Subcutaneous adipose tissue (tissue), 4 donors: ENCODE results near the gene C2orf80. TPM values are rescaled to one million over a fixed set of nuclear protein-coding genes. Genes with fewer than 3 reads are reported as not detected.

Source experiments
- total RNA-seq, 4 donors: library from RNA; depleted of rRNA; stranded (reverse); fragments of >200 nt; gene quantifications; one replicate each; pipeline ENCODE4 v1.1.0, GENCODE V29; 2016
- TF ChIP-seq, protein P1 (sequence below): fragments of 450-650 bp; IDR thresholded peaks from one replicate; pipeline ENCODE4 v1.5.1; 2016; ENCODE audit warnings: low read depth, mild to moderate bottlenecking, control low read depth, antibody characterized with exemption, moderate library complexity

The C2orf80 gene
- total RNA-seq, 4 donors from 2014 or later = not detected

DNA sequence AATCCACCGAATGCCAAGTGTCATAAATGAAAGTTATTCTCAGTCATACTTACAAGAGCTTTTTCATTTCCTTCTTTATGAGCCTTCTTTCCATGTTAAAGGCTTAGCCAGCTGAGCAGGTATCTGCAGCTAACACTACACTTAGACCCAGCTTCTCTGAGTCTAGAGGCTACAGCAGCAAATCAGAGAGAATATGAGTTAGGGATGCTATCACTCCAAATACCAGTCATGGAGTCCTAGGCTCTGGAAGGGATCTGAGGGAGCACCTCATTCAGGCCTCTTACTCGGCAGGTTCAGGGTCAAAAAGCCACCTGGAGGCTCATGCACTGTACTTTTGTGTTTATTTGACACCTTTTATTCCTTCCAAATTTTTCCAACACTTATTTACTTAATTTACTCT lies 2.9 kb downstream of the C2orf80 start:
- TF ChIP-seq, protein P1, sequence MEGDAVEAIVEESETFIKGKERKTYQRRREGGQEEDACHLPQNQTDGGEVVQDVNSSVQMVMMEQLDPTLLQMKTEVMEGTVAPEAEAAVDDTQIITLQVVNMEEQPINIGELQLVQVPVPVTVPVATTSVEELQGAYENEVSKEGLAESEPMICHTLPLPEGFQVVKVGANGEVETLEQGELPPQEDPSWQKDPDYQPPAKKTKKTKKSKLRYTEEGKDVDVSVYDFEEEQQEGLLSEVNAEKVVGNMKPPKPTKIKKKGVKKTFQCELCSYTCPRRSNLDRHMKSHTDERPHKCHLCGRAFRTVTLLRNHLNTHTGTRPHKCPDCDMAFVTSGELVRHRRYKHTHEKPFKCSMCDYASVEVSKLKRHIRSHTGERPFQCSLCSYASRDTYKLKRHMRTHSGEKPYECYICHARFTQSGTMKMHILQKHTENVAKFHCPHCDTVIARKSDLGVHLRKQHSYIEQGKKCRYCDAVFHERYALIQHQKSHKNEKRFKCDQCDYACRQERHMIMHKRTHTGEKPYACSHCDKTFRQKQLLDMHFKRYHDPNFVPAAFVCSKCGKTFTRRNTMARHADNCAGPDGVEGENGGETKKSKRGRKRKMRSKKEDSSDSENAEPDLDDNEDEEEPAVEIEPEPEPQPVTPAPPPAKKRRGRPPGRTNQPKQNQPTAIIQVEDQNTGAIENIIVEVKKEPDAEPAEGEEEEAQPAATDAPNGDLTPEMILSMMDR = no peak

DNA sequence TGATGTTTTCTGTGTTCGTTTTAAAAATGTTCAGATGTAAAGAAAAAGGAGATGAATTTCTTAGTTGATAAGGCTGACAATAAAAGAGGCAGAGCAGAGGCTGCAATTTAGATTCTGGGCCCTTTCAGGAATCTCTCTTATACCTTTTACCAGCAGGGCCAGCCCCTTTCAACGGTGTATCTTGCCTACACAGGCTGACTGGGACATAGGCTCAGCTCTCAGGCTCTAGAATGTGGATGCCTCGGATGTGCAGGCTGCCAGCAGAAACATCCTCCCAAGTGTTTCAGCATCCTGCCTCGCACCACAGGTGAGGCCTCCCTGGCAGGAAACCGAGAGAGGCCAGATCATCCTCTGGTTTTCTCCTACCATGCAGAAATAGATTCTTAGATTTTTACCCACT lies 3.4 kb downstream of the C2orf80 start:
- TF ChIP-seq, protein P1 = no peak

DNA sequence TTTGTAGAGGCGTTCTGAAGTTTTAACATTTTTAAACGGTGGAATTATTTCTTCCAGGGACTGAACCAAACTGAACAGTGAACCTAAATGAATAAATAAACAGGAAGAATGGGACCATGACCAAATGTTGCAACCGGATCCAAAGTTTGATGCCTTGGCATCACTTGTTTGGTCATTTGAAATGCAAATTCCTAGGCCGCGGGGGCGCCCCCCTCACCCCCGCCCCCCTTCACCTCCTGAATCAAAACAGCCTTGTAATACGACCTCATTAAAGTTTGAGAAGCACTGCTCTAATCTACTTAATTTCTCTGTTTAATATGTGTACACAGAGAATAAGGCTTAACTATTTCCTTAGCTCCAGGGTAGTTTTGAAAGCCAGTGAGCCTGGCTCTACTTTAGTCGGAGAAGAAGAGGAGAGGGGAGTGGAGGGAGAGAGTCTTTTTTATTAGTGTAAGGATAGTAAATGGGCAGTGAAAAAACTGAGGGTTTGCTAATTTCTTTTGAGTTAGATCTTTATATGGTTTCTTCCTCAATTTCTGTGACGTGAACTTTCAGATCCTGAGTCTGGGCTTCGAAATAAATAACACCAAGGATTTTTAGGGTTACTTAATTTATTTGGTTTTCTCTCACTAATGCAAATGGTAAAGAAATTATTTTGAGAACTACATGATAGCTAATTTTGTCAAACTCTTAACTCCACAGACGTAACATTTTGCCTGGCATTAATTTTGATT lies 5.7 kb downstream of the C2orf80 start:
- TF ChIP-seq, protein P1 = no peak

DNA sequence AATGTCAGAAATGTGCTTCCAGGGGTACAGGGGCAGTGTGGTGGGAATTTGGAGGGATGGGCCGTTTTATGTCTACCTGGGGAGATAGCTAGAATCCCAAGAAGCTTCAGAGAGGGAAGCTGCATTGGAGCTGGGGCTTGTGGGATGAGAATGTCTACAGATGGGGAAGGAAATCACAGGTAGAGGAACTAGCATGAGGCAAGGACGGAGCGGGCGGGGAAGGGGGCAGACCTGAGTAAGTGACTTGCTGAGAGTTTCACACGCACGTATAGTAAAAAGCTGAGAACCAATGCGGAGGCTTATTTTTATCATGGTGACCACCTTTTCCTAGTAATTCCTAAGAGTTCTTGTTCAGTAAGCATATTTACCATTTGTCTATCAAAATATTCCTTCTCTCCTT lies 6.3 kb downstream of the C2orf80 start:
- TF ChIP-seq, protein P1 = no peak

DNA sequence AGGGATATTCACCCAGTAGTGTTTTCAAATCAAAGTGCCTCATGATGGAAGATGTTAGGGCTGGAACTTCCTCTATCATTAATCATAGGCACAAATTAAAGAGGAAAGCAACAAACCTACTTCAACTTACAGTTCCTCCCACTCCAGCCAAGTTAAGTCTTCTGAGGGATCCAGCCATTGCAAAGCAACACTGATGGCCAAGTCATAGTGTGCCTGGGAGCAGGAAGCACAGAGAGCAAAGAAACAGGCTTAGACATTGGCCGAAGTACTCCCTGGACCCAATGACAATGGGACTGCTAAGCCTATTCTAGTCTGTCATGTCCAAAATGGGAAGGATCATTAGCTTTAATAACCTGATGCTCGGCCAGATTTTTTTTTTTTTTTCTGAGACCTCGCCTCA lies 7.0 kb downstream of the C2orf80 start:
- TF ChIP-seq, protein P1 = no peak

DNA sequence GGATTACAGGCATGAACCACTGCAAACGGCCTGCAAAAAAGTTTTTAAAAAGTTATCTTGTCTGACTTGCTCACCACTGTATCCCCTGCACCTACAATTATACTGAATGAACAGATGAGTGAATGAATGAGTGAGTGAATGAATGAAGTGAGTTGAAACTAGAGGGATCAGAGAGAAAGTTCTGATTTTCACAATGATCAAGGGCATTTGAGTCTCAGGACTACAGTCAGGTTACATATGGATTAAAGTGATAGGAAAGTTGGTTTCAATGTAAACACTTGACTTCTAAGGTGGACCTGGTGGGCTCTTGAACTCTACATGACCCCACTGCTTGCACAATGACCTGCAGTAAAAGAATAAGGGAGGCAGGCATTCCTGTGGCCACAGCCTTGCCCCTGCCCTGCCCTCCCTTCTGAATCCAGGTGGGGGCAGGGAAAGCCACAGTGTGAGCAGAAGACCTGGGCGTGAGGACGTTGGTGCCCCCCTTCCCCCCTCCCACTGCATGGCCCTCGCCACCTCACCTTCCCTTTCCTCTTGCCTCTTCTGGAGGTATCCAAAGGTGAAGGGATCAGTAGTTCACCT lies 10.7 kb downstream of the C2orf80 start:
- TF ChIP-seq, protein P1 = no peak

DNA sequence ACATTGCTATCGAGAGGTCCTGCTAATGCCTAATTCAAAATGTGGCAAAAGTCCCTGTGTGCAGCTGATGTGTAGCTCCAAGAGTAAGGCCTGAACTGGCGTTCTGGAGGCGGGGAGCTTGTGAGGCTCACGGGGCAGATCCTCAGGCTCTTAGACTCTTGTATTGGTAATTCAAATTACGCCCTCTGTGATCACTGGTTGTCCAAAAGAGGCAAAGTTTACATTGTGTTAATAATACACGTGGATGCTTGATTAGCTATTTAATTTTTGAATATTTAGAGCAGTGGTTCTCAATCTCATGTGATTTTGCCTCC lies 14.0 kb downstream of the C2orf80 start:
- TF ChIP-seq, protein P1 = no peak
